Measurements from ENCODE around the gene BCL6. TPM values are rescaled to one million over a fixed set of nuclear protein-coding genes. Genes with fewer than 3 reads are reported as not detected.

Gene BCL6
- total RNA-seq, 5 donors from 2014 or later (not counting 1 experiment from before 2014, with no cell fraction given) = 16.8 to 31.1 (median 27.7) TPM

GRCh38 chr3:187698499-187699399, 46.5 kb downstream of the BCL6 start:
- ATAC-seq (replicated peaks in 1 of 4) = no peak
- DNase-seq = no peak
- Histone ChIP-seq H3K36me3 (ENCODE audit: control insufficient read depth in 2 of 2, extremely low read depth in 1 of 2, insufficient read depth in 1 of 2, low read length in 1 of 2) (no peaks in the 10 kb centered on the region), H3K27me3 (replicated peaks in 1 of 2; ENCODE audit: control insufficient read depth in 2 of 2, extremely low read depth in 1 of 2, insufficient read depth in 2 of 2, low read length in 1 of 2) (peaks cover 0 to 25% of the 10 kb centered on the region in 2 experiments), H3K27ac (ENCODE audit: low read length) (no peak overlapping the region), H3K9me3 (no peaks in the 10 kb centered on the region), H3K4me1 (ENCODE audit: control insufficient read depth in 1 of 2, extremely low read depth in 1 of 2, insufficient read depth in 2 of 2, low read length in 2 of 2) (no peaks in the 10 kb centered on the region), H3K4me3 (ENCODE audit: control insufficient read depth in 1 of 2, extremely low read depth in 1 of 2, low read length in 1 of 2) (no peak overlapping the region)
- H3K4me1 Mint-ChIP-seq = no peaks in the 10 kb centered on the region
- no peak overlapping the region for H3K27ac Mint-ChIP-seq
- ChIA-PET POLR2A (no interaction called here), CTCF (no interaction called here)
- H3K4me3 Mint-ChIP-seq = no peak overlapping the region
- H3K9me3 Mint-ChIP-seq = no peaks in the 10 kb centered on the region
- H3K36me3 Mint-ChIP-seq = no peaks in the 10 kb centered on the region
- WGBS (ENCODE audit: insufficient coverage) = 89% methylated on average over 29 of the region's 42 CpGs
- H3K27me3 Mint-ChIP-seq = peaks cover 24 to 26% of the 10 kb centered on the region in 2 donors

GRCh38 chr3:187696021-187696420, 49.2 kb downstream of the BCL6 start:
- ChIA-PET CTCF (no interaction called here), POLR2A (no interaction called here)
- DNase-seq (no peak), ATAC-seq (replicated peaks in 1 of 4) (no peak)
- no peaks in the 10 kb centered on the region for H3K36me3 ChIP-seq (ENCODE audit: control insufficient read depth in 2 of 2, extremely low read depth in 1 of 2, insufficient read depth in 1 of 2, low read length in 1 of 2)
- no peak overlapping the region for H3K27ac Mint-ChIP-seq
- peaks cover 34 to 37% of the 10 kb centered on the region in 2 donors for H3K27me3 Mint-ChIP-seq
- H3K36me3 Mint-ChIP-seq = no peaks in the 10 kb centered on the region
- no peak overlapping the region for H3K27ac ChIP-seq (ENCODE audit: low read length)
- H3K9me3 ChIP-seq = no peaks in the 10 kb centered on the region
- no peak overlapping the region for H3K4me3 ChIP-seq (ENCODE audit: control insufficient read depth in 1 of 2, extremely low read depth in 1 of 2, low read length in 1 of 2)
- WGBS (ENCODE audit: insufficient coverage) = no CpG with 5 or more reads among the region's 4 CpGs
- no peaks in the 10 kb centered on the region for H3K4me1 Mint-ChIP-seq
- no peaks in the 10 kb centered on the region for H3K9me3 Mint-ChIP-seq
- peaks cover 0 to 25% of the 10 kb centered on the region in 2 experiments for H3K27me3 ChIP-seq (replicated peaks in 1 of 2; ENCODE audit: control insufficient read depth in 2 of 2, extremely low read depth in 1 of 2, insufficient read depth in 2 of 2, low read length in 1 of 2)
- no peaks in the 10 kb centered on the region for H3K4me1 ChIP-seq (ENCODE audit: control insufficient read depth in 1 of 2, extremely low read depth in 1 of 2, insufficient read depth in 2 of 2, low read length in 2 of 2)
- H3K4me3 Mint-ChIP-seq = no peak overlapping the region

- Mint-ChIP-seq H3K4me3 (no peak overlapping the region), H3K4me1 (no peaks in the 10 kb centered on the region), H3K27ac (no peak overlapping the region), H3K36me3 (no peaks in the 10 kb centered on the region), H3K27me3 (peaks cover 37 to 40% of the 10 kb centered on the region in 2 donors), H3K9me3 (no peaks in the 10 kb centered on the region)
- H3K36me3 ChIP-seq (ENCODE audit: control insufficient read depth in 2 of 2, extremely low read depth in 1 of 2, insufficient read depth in 1 of 2, low read length in 1 of 2) = no peaks in the 10 kb centered on the region
- H3K9me3 ChIP-seq = no peaks in the 10 kb centered on the region
- 77% methylated on average over 4 of the region's 4 CpGs for WGBS (ENCODE audit: insufficient coverage)
- DNase-seq (no peak), ATAC-seq (replicated peaks in 1 of 4) (no peak)
- H3K4me1 ChIP-seq (ENCODE audit: control insufficient read depth in 1 of 2, extremely low read depth in 1 of 2, insufficient read depth in 2 of 2, low read length in 2 of 2) = no peaks in the 10 kb centered on the region
- ChIA-PET CTCF (interaction anchor here in 1 of 2 donors (0.7 kb wide), 1 partner anchor 1962 kb away, joined by 3 read pairs; no protein-coding TSS in a partner anchor), POLR2A (no interaction called here)
- H3K4me3 ChIP-seq (ENCODE audit: control insufficient read depth in 1 of 2, extremely low read depth in 1 of 2, low read length in 1 of 2) = no peak overlapping the region
- no peak overlapping the region for H3K27ac ChIP-seq (ENCODE audit: low read length)
- peaks cover 0 to 25% of the 10 kb centered on the region in 2 experiments for H3K27me3 ChIP-seq (replicated peaks in 1 of 2; ENCODE audit: control insufficient read depth in 2 of 2, extremely low read depth in 1 of 2, insufficient read depth in 2 of 2, low read length in 1 of 2)
Measured at GRCh38 chr3:187695449-187695848, 49.8 kb downstream of the BCL6 start.

GRCh38 chr3:187694801-187695200, 50.5 kb downstream of the BCL6 start:
- Mint-ChIP-seq H3K4me1 (no peaks in the 10 kb centered on the region), H3K36me3 (no peaks in the 10 kb centered on the region), H3K27ac (no peak overlapping the region), H3K27me3 (peaks cover 37 to 40% of the 10 kb centered on the region in 2 donors), H3K4me3 (no peak overlapping the region), H3K9me3 (no peaks in the 10 kb centered on the region)
- ChIA-PET POLR2A (no interaction called here), CTCF (interaction anchor here in 1 of 2 donors (0.7 kb wide), 1 partner anchor 1963 kb away, joined by 3 read pairs; no protein-coding TSS in a partner anchor)
- DNase-seq (no peak), ATAC-seq (replicated peaks in 1 of 4) (no peak)
- H3K27ac ChIP-seq (ENCODE audit: low read length) = no peak overlapping the region
- H3K36me3 ChIP-seq (ENCODE audit: control insufficient read depth in 2 of 2, extremely low read depth in 1 of 2, insufficient read depth in 1 of 2, low read length in 1 of 2) = no peaks in the 10 kb centered on the region
- WGBS (ENCODE audit: insufficient coverage) = 81% methylated on average over 3 of the region's 3 CpGs
- H3K4me1 ChIP-seq (ENCODE audit: control insufficient read depth in 1 of 2, extremely low read depth in 1 of 2, insufficient read depth in 2 of 2, low read length in 2 of 2) = no peaks in the 10 kb centered on the region
- H3K4me3 ChIP-seq (ENCODE audit: control insufficient read depth in 1 of 2, extremely low read depth in 1 of 2, low read length in 1 of 2) = no peak overlapping the region
- H3K9me3 ChIP-seq = no peaks in the 10 kb centered on the region
- H3K27me3 ChIP-seq (replicated peaks in 1 of 2; ENCODE audit: control insufficient read depth in 2 of 2, extremely low read depth in 1 of 2, insufficient read depth in 2 of 2, low read length in 1 of 2) = peaks cover 0 to 20% of the 10 kb centered on the region in 2 experiments

GRCh38 chr3:187693431-187693830, 51.8 kb downstream of the BCL6 start:
- CTCF ChIA-PET = interaction anchor here in 1 of 2 donors (1.8 kb wide), 1 partner anchor 374 kb away, joined by 4 read pairs; no protein-coding TSS in a partner anchor
- peaks cover 43 to 44% of the 10 kb centered on the region in 2 donors for H3K27me3 Mint-ChIP-seq

GRCh38 chr3:187689984-187690383, 55.3 kb downstream of the BCL6 start:
- ChIA-PET CTCF (no interaction called here), POLR2A (no interaction called here)
- no peak for DNase-seq
- no peaks in the 10 kb centered on the region for H3K4me1 Mint-ChIP-seq
- Histone ChIP-seq H3K36me3 (ENCODE audit: control insufficient read depth in 2 of 2, extremely low read depth in 1 of 2, insufficient read depth in 1 of 2, low read length in 1 of 2) (no peaks in the 10 kb centered on the region), H3K4me1 (ENCODE audit: control insufficient read depth in 1 of 2, extremely low read depth in 1 of 2, insufficient read depth in 2 of 2, low read length in 2 of 2) (no peaks in the 10 kb centered on the region), H3K27ac (ENCODE audit: low read length) (no peak overlapping the region), H3K27me3 (replicated peaks in 1 of 2; ENCODE audit: control insufficient read depth in 2 of 2, extremely low read depth in 1 of 2, insufficient read depth in 2 of 2, low read length in 1 of 2) (peaks cover 0 to 7% of the 10 kb centered on the region in 2 experiments), H3K9me3 (no peaks in the 10 kb centered on the region), H3K4me3 (ENCODE audit: control insufficient read depth in 1 of 2, extremely low read depth in 1 of 2, low read length in 1 of 2) (no peak overlapping the region)
- H3K36me3 Mint-ChIP-seq = no peaks in the 10 kb centered on the region
- peaks cover 32 to 37% of the 10 kb centered on the region in 2 donors for H3K27me3 Mint-ChIP-seq
- H3K27ac Mint-ChIP-seq = no peak overlapping the region
- ATAC-seq (replicated peaks in 1 of 4) = no peak
- H3K9me3 Mint-ChIP-seq = peaks cover 4 to 15% (median 13%) of the 10 kb centered on the region in 3 donors
- 67% methylated on average over 4 of the region's 4 CpGs for WGBS (ENCODE audit: insufficient coverage)
- no peak overlapping the region for H3K4me3 Mint-ChIP-seq

More at GRCh38 chr3:187693431-187693830, 51.8 kb downstream of the BCL6 start:
- no CpG with 5 or more reads among the region's 1 CpG for WGBS (ENCODE audit: insufficient coverage)
- Histone ChIP-seq H3K27ac (ENCODE audit: low read length) (no peak overlapping the region), H3K4me3 (ENCODE audit: control insufficient read depth in 1 of 2, extremely low read depth in 1 of 2, low read length in 1 of 2) (no peak overlapping the region), H3K9me3 (no peaks in the 10 kb centered on the region), H3K4me1 (ENCODE audit: control insufficient read depth in 1 of 2, extremely low read depth in 1 of 2, insufficient read depth in 2 of 2, low read length in 2 of 2) (no peaks in the 10 kb centered on the region), H3K27me3 (replicated peaks in 1 of 2; ENCODE audit: control insufficient read depth in 2 of 2, extremely low read depth in 1 of 2, insufficient read depth in 2 of 2, low read length in 1 of 2) (peaks cover 0 to 11% of the 10 kb centered on the region in 2 experiments), H3K36me3 (ENCODE audit: control insufficient read depth in 2 of 2, extremely low read depth in 1 of 2, insufficient read depth in 1 of 2, low read length in 1 of 2) (no peaks in the 10 kb centered on the region)
- ATAC-seq (replicated peaks in 1 of 4) (no peak), DNase-seq (no peak)
- H3K36me3 Mint-ChIP-seq = no peaks in the 10 kb centered on the region
- H3K4me1 Mint-ChIP-seq = no peaks in the 10 kb centered on the region
- H3K4me3 Mint-ChIP-seq = no peak overlapping the region
- POLR2A ChIA-PET = no interaction called here
- no peak overlapping the region for H3K27ac Mint-ChIP-seq
- H3K9me3 Mint-ChIP-seq = no peaks in the 10 kb centered on the region
